ENCODE results near the gene GFAP.

Gene GFAP

GRCh38 chr17:44859701-44860100 lies 55.6 kb downstream of the GFAP start:
- DNase-seq (ENCODE audit: insufficient read length, low spot score) (no peak), FAIRE-seq (no peak)
- TF ChIP-seq CTCF (IDR thresholded peaks at IDR 0.05; ENCODE audit: insufficient read depth, missing control alignments), result no peak

- TF ChIP-seq CTCF (IDR thresholded peaks at IDR 0.05; ENCODE audit: insufficient read depth, missing control alignments), result no peak
- no peak for FAIRE-seq
- DNase-seq (ENCODE audit: insufficient read length, low spot score), result no peak
These were observed 61.1 kb downstream of the GFAP start for GRCh38 chr17:44854192-44854591.

All from D721Med (cell line).